Measurements from ENCODE around the gene TASOR2.

The TASOR2 gene, protein sequence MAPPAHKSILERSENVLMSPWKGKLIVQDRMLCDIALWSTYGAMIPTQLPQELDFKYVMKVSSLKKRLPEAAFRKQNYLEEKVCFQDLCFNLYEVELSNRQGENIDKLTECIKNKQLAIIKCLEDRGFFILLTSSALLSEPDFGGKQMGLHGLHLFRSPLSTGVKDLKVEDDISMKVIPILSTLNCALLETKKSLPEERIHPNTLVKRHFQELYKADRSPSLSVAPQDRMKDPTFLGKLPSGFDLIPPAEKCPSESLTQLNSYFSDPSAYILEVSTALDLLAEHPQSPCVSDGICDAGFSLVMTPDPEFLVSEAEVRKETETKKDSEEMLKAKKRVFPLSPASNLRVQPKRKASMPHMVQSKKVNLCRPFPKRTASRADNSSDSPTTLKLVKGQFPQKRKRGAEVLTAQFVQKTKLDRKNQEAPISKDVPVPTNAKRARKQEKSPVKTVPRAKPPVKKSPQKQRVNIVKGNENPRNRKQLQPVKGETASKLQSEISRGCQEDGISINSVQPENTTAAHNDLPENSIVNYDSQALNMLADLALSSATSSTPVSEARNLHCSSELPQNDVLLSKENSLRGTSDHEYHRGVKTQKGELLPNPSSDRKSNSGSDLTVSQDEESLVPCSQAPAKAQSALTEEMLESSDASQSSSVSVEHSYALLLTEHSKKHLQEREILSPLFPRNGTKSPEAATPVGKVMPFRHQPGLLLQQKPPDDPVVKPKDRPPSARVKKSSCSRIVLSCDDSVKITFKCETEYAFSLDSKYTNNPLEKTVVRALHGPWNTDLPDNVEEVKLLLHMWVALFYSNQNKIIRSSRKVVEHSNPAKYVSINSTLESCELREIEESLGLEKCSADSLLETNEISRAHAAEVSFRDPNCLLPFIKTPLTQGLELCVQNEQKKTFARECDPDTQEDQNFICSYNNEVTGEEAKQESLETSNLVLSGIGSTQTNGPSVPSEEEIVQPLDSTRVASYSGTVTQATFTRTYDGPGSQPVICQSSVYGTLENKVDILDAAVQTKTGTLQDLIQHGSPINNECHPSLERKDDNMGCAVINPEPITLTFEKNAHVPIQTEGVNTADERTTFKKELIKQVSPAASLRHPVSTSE (N-terminal part only)

DNA sequence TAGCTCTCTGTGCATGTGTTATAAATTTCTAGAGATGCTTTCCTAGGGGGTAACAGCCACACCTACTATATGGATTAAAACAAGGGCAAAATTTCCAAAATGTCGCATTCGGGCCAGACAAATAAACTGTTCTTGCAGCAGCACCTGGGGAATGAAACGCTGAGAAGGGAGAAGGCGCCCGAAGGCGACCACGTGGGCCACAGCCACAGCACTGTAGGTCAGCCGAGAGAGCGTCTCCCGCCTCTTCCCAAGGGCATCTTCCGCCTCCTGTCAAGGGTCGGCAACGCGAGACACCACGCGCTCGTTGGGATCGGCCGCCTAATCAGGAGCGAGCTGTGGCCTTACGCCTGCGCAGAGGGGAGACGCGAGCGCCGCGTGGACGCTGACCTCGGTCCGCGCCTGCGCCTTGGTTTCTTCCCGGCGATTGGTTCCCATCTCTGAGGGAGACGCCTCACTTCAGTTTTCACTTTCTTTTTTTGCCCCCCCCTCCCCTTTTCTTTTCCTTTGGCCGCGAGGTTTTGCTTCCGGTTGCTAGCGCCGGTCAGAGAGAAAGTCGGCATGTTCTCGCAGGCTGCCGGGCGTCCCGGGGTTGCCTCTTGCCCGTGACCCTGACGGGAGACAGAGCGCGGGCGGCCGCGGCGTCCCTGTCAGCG lies at the start of gene TASOR2:
Gene TASOR2, plus strand, starts transcription at position 521 of the 653 bp plus-strand sequence. CDS start 35,805 bp downstream, outside the sequence.
- peak; percentile 73 for FAIRE-seq

DNA sequence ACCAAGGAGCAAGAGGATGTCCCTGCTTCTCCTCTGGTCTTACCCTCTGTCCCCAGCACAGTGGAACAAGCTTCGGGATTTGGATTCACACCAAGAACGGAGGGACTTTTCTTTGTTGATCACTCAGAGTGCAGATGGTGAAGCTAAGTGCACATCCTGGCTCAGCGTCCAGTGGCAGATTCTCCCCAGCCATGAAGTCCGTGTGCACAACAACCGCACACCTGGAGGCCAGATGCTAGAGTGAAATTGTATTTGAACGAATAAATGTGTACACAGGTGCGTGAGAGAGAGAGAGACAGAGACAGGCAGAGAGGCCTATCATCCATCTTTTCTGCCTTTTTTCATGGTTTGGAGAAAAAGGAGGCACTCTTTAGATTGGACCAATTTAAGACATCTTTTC lies 49.7 kb upstream of the TASOR2 start:
- FAIRE-seq = peak; percentile 47

DNA sequence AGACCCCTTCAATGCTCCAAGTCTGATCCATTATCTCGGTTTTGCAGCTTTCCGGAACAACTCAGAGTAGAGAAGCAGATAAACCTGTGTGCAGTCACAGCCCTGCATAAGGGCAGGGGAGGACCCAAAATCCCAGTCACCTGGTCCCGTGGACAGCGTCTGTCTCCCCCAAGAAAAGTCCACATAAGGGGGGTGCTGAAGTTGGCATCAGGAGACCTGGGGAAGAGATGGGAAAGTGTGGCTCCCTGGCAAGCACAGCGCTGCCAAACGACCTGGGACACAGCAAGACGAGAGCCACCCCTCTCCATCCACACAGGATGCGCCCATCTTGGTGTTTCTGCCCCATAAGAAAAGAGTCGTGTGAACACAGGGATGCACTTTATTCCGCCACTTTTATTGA lies 46.1 kb upstream of the TASOR2 start:
- FAIRE-seq = no peak

DNA sequence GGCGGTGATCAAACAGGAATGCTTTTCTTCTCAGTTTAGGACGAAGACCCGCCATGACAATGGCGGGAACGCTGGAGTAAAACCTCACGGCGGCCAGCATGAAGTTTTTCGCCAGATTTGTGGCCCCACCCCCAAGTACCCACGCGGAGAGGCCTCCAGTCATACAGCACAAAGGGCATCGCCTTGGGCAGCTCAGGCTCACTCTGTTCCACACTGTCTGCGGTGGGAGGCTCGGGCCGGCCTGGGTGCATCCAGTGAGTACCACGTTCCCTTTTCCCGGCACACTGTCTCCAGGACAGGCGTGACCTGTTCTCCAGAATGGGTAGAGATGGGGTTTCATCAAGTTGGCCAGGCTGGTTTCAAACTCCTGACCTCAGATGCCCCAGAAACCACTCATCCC lies 45.6 kb upstream of the TASOR2 start:
- no peak for FAIRE-seq

DNA sequence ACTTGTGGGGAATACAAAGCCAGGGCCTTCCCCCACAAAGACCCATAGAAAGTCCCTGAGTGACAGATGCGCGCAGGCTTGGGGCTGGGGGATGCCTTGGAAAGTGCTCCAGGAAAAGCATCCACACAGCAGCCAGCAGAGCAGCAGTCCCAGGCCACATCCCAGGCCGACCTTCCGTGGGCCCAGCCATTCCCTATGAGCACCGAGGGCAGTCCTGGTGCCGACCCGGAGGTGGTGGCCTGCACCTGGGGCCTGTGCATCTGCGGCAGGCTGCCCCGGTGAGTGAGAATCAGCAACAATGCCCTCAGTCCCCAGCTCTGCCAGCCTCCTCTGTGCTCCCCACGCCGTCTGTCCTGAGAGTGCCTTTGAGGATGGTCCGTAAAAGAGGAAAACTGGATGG lies 44.6 kb upstream of the TASOR2 start:
- no peak for FAIRE-seq

DNA sequence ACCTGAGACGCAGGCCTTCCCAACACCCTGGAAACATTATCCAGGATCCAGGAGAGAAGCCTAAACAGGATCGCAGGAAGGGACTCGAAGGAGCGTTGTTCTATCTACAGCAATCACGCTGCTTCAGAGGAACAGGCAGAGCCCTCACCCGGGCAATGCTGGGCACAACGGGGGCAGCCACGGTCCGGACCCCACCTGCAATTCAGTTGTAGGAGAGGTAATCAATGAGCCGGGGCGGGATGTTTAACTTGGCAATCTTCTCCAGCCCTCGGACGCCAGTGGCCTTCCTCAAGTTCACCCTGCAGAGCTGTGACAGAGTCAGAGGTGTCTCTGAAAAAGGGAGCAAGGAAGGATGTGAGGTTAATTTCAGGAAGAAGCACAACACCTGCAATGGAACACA lies 44.1 kb upstream of the TASOR2 start:
- no peak for FAIRE-seq

DNA sequence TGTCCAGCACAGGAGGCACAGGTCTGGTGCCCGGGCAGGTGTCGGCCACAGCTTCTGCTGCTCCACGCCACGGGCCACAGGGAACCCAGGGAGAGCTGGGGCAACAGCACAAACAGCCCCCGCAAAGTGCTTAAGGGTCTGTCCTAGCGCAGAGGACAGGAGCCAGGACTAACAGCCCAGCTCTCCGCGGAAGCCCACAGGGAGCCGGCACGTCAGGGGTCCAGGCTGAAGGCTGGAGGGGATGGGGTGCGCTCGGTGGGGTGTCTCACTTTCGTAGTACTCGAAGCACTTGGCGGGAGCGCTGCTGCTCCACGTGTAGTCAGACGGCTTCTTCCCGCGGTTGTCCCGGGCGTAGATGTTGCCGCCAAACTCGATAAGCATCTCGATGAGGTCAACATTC lies 43.1 kb upstream of the TASOR2 start:
- FAIRE-seq = no peak

DNA sequence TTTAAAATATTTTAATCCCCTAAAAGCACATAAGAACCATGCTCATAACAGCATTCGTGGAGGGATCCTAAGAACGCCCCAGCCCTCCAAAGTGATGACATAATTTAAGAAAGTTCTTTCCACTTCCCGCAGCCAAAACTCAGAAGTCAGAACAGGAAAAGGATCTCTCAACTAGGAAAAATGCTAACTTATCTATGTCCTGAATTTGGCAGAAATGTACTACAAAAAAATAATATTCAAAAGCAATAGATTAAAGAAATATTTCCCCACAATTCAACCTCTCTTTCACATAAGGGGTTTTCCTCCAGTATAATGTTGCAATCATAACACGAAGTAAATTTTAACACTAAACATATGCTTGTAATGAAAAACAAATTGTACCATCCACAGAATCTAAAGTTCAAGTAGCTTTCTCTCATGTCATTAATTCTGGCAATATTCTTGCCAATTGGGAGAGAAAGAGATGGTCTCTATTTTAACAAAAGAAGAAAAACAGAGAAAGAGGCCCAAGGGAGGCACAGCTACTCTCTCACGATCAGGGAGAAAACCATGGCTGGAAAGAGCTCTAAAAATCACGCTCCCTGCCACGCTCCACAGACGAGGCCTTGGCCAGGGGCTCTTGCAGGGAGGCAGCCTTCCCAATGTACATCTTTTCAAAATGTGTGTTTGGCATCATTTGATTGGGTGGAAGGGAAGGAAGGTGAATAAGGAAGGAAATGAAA lies 41.1 kb upstream of the TASOR2 start:
- no peak for FAIRE-seq

DNA sequence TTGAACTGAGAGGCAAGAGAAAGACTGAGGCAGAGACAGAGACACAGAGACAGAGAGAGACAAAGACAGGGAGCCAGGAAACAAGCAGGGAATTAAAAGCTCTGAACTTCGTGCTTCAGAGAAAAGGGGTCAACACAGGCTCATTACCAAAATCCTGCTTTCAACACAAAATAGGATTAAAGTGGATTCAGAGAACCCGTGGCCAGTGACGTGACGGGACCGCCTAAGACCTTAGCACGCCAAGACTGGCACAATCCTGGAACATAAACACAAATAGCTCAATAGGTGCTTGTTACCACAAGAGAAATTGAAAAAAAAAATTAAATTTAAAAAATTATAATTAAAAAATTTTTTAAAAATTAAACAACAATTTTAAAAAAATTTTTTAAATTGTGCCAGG lies 39.7 kb upstream of the TASOR2 start:
- no peak for FAIRE-seq

DNA sequence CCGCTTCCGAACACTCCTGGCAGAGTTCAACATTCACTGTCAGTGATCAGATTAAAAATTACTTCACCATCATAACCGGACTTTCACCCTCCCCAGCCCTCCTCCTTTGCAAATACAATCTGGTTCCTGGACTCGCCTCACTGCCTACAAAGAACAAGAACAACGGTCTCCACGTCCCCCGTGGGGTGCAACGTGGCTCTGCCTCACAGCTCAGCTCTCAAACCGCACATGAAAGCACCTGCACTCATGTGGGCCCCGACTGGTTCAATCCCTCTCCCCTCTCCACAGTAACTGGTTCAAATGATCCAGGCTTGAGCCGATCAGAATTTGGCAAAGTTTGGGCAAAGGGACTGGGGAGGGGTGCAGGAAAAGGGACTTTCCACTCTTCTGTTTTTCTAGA lies 39.3 kb upstream of the TASOR2 start:
- FAIRE-seq = peak; percentile 92

DNA sequence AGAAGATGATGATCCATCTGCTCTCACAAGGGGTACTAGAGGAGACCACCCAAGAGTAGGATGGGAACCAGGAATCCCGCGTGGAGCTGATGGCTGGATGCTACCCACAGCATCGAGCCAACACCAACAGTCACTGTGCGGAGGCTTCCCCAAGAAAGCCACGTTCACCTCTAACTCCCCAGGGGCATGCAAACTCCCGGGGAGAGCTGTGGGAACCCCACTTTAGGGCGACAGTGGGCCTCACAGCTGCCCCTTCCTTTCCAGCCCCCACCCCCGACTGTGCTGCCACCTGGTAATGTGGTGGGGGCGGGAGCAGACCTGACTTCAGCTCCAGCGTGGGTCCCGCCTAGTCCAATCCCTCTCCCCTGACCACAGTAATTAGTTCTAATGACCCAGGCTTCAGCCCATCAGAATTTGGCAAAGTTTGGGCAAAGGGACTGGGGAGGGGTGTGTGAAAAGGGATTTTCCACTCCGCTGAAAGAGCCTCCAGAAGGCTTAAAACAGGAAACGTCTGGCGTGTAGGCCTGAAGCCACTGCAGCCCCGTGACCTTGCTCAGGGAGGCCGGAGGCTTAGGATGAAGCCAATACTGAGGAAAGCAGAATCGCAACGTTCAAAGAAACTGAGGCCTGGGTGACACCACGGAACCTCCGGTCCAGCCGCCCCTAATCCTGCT lies 38.6 kb upstream of the TASOR2 start:
- FAIRE-seq = no peak

DNA sequence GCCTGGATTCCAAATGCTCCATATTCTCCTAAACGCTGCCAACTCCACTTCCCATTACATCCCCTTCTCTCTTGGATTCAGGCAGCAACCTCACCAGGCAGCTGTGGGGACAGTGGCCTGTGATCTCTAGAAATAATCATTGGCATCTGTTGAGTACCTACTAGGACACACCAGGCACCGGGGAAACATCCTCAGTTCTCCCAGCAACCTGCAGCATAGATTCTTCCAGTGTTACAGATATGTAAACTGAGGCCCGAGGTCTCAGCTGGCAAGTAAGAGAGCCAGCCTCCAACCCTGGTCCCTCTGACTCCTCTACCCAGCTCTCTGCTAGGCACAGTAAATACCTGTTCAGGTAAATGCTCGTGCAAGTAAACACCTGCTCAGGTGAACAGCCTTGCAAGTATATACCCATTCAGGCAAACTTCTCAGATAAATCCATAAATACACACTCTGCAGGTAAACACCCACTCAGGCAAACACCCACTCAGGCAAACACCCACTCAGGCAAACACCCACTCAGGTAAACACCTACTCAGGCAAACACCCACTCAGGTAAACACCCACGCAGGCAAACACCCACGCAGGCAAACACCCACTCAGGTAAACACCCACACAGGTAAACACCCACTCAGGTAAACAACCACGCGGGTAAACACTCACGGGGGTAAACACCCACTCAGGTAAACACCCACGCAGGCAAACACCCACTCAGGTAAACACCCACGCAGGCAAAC lies 37.0 kb upstream of the TASOR2 start:
- no peak for FAIRE-seq

DNA sequence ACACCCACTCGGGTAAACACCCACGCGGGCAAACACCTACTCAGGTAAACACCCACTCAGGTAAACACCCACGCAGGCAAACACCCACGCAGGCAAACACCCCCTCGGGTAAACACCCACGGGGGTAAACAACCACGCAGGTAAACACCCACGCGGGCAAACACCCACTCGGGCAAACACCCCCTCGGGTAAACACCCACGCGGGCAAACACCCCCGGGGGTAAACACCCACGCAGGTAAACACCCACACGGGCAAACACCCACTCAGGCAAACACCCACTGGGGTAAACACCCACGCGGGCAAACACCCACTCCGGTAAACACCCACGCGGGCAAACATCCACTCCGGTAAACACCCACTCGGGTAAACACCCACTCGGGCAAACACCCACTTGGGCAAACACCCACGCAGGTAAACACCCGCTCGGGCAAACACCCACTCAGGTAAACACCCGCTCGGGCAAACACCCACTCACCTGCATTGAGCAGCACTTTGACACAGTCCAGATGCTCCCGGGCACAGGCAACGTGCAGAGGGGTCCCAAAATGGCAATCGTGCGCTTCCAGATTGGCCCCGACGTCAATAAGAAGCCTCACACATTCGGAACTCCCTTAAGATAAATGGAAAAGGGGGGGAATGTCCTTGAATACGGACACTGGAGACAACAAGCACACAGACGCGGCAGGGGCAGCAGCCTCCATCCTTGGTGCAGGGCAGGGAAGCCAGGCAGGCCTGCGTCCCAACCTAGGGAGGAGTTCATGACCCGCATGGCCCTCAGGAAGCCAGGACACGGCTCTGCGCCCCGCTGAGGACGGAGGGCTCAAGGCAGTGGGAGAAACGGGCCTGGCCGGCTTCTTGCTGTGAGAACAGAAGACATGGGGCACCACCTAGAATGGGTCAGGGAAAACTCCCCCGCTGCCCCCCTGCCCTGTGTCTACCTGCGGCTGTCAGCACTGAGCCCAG lies 35.9 kb upstream of the TASOR2 start:
- no peak for FAIRE-seq

DNA sequence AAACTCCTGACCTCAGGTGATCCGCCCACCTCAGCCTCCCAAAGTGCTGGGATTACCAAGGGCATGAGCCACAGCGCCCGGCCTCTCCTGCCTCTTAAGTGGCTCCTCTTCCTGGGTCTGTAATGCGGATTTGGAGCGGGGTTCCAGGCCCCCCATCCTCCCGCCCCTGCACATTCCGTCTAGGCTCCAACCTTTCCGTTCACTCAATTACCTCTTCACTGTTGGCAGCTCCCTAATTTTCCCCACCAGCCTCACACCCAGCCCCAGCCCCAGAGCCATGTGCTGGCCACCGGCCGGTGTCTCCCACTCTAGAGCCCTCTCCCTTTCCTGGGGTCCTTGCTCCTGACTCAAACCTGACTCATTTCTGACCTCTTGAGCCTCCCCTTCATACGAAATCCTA lies 34.9 kb upstream of the TASOR2 start:
- no peak for FAIRE-seq

DNA sequence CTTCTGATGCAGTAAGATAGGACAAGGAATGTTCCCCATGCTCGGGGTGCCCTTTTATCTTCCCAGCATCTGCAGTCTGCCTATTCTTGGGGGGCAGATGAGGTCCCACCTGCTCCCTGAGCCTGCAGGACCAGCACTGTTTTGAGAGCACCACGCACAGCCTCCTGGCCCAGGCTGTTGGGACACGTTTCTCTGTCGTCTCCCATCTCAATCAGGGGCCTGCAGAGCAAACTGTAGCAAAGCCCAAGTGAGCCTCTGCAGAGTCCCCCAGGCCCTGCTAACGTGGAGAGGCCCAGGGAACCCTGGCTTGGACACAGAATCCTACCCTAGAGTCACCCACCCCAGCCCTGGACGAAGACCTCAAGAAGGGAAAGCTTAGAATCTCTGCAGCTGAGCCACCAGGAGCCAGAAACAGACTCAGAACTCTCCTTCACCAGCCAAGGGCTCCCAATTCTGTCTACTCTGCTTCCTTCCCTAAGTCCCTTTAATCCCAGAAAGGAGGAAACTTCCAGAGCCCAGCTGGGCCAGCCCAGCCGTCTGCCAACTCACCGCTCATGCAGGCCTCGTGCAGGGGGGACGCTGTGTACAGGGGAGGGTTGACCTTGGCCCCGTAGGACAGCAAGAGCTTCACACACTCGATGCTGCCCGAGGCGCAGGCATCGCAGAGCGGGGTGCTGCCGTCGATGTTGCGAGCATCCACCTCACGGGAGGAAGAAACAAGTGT lies 33.8 kb upstream of the TASOR2 start:
- no peak for FAIRE-seq

DNA sequence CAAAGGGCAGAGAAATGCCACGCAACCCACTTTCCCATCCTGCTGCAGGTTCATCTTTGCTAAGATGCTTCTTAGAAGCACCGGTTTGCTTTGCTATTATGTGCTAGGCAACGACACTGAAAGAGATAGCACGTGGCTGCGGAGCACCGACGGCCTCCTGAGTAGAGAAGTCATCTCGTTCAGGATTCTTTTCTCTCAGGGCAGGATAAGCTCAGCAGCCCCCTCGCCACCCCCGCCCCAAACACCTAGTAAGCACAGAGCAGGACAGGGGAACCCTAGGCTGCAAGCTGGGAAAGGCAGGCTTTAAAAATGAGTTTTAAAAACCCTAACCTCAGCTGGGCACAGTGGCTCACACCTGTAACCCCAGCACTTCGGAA lies 33.3 kb upstream of the TASOR2 start:
- FAIRE-seq = no peak

DNA sequence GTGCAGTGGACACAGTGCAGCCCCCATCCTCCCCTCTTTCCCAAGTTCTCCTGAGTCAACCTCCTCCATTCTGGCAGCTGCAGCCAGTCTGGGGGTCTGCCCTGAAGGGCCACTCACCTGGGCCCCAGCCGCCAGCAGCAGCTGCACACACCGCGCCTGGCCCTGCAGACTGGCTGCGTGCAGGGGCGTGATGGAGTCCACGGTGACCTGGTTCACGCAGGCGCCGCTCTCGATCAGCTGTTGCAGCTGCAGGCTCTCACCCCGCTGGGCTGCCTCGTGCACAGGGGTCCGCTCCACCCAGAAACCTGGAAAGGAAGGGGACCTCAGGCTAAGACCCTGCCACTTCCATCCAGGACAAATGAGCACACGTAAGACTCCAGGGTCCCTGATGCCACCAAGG lies 31.9 kb upstream of the TASOR2 start:
- FAIRE-seq = no peak

DNA sequence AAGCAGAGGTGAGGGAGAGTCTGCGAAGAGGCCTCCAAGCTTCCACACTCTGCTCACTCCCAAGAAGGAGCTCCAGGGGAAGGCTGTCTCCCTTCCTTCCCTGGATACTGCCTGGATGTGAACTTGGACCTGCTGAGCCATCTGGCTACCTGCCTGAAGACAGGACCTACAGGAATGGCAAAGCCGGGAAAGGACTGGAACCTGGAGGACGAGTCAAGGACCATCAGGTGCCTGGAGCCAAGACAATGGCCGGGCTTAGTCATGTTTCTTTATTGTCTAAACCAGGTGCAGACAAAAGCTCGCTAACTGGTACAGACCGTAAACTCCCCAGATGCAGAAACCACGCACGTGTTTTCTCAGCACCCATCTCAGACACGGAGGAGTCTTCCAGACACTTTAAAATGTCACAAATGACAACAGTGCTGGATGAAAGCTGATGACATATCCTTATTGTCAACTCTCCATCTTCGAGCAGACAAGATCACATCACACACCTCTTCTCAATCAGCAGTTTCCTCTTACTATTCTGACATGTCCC lies 30.4 kb upstream of the TASOR2 start:
- no peak for FAIRE-seq

DNA sequence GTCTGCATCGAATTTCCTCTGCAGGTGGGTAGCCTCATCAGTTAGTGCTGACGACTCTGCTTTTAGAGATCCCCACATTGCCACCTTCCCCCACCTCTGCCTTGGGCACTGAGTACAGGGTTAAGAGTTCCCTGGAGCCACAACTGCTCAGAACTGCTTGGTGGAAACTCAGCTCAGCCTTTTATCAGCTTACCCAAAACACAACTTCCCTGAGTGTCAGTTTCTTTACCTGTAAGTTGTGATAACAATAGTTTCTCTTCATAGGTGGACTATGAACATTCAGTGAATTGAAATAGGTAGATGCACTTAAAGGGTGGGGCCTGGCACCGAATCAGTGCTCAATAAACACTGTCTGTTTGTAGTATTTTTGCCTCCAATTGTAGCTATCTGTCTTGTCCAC lies 29.5 kb upstream of the TASOR2 start:
- no peak for FAIRE-seq

Measured in islet of Langerhans (tissue), 1 donor.